CD1c-positive myeloid dendritic cell (primary cell): ENCODE data around the gene ACTR2.
"Not testable (repeated sequence)": the region's sequence is repeated elsewhere in the genome, so short reads cannot be mapped to it uniquely, and the experiment has no call there.

Experiments used
- DNase-seq: peaks from one replicate; pipeline ENCODE4 v3.0.0-alpha.2; 2016; ENCODE audit errors: extremely low spot score

Gene ACTR2

GRCh38 chr2:65313126-65313953 is 85.7 kb downstream of the ACTR2 start:
- DNase-seq, result no peak

- DNase-seq, result no peak
These were observed 86.3 kb downstream of the ACTR2 start for GRCh38 chr2:65313954-65314256.

DNA sequence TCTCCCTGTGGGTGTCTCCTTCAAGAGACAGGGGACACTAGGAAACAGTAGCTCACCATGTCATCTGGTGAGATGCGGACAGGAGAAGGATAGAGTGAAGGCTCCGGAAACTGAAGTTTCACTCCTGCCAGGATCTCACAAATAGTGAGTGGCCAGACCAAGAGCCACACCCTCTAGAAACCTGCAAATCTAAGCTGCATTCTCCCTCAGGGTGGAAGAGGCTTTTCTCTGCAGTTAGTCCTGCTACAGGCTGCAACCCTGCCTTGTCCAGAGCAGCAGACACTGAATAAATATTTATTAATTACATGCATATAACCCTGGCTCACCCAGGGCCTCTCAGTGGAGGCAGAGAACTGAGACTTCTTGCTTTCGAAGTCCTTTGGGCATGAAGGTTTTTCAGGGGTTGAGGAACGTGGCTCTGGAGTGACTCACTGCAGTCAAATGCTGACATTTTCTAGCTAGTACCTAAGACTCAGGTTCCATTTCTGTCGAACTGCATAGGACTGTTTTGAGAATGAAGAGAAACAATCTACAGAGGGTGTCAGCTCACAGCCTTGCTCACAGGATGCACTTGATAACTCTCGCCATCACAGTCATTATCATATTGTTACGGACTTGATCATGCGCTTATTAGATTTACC is 87.3 kb downstream of the ACTR2 start:
- no peak for DNase-seq

- no peak for DNase-seq
These were observed 88.4 kb downstream of the ACTR2 start for GRCh38 chr2:65316072-65316471.

- not testable (repeated sequence) for DNase-seq
These were observed 89.7 kb downstream of the ACTR2 start for GRCh38 chr2:65317351-65317750.

- DNase-seq, result no peak
These were observed 90.2 kb downstream of the ACTR2 start for GRCh38 chr2:65317841-65318240.

- DNase-seq, result no peak
These were observed 91.5 kb downstream of the ACTR2 start for GRCh38 chr2:65319072-65319673.

- no peak for DNase-seq
These were observed 92.0 kb downstream of the ACTR2 start for GRCh38 chr2:65319674-65320041.

DNA sequence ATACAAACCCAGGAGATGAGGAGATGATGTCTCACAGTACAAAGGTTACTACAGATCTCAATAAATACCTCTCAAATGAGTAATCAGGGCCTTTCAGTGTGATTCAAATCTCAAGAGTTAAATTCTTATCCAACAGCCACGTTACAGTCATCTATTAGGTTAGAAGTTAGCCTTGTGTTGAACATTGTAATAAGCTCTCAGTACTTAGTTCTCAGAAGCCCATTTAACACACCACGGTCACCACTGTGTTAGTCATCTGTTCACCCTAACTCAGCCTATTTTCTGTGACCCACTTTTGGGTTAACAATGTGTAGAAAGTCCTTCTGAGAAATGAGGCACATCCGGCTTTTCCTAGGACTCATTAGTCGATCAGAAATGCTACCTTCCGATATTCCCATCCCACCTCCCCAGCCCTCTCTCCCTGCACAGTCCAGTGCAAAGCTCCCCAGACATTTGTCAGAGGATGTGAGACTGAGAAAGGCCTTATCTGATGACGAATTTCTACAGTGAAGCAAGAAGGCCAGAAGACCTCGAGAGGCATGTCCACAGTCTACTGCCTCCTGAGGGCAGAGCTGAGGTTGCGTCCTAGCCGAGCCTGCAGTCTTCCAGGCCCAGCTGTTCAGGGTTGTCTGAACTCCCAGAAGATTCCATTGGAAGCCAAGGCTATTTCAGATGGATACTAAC is 92.6 kb downstream of the ACTR2 start:
- DNase-seq, result no peak
